NAMALWA (cell line): ENCODE measurements around the gene ZMYND11.
"Not testable (repeated sequence)": the region's sequence is repeated elsewhere in the genome, so short reads cannot be mapped to it uniquely, and the experiment has no call there.

Experiments
- DNase-seq: peaks from one replicate; pipeline ENCODE4 v3.0.0-alpha.2; 2015; ENCODE audit warnings: low spot score

The ZMYND11 gene

DNA sequence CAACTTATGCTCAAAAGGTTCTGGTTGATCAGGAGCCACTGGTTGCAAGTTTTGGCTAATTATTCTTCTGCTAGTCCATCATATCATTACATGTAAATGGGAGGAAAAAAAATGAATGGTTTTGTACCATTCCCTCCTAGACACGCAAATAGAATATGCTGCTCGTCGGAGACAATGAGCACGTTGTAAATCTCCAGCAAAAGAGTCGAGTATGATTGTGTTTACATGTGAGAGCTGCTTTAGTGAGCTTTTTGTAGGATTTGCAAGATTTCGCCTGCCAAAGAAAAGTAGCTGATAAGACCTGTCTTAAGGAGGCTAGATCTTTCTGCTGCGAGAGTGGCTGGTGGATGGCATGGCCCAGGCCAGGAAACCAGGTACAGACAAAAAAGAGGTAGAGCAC is 109.0 kb downstream of the ZMYND11 start:
- DNase-seq: no peak

DNA sequence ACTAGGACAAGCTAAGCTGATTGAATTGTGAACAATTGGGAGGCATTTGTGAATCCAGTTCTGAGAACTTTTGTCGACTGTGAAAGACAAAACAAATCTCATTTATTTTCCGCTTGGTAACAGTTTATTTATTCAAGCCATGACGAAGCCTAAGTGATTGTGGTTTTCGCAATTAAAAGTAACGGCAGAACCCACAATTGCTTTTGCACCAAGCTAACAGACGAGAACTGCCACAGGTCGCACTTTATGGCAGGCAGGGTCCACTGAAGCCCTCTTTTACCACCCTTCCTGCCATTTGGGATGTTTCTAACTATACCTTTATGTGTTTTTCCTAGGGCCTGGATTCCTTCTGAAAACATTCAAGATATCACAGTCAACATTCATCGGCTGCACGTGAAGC is 111.2 kb downstream of the ZMYND11 start:
- no peak for DNase-seq

DNA sequence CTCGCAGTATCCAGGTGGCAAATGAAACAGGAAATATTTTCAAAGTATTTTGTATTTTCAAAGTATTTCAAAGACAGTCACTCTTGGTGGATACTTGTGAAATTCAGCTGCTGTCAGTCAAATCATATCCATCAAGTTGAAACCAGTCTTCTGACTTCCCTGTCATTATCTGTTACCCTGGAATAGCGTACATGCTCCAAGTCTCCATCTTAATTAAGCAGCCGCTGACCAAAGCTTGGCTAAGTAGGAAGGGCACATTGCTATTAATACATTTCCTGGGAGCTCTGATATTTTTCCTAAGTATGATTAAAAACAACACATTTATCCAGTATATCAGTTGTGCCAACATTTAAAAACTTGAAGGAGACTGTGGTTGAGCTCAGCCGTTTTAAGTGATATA is 112.2 kb downstream of the ZMYND11 start:
- no peak for DNase-seq

DNA sequence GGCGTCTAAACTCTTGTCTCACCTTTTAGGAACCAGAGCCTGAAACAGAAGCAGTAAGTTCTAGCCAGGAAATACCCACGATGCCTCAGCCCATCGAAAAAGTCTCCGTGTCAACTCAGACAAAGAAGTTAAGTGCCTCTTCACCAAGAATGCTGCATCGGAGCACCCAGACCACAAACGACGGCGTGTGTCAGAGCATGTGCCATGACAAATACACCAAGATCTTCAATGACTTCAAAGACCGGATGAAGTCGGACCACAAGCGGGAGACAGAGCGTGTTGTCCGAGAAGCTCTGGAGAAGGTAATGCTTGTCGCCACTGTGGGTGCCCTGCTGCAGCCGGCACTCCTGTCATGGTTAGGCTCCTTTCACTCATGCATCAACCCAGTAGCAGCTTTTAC is 113.1 kb downstream of the ZMYND11 start:
- DNase-seq: no peak

DNA sequence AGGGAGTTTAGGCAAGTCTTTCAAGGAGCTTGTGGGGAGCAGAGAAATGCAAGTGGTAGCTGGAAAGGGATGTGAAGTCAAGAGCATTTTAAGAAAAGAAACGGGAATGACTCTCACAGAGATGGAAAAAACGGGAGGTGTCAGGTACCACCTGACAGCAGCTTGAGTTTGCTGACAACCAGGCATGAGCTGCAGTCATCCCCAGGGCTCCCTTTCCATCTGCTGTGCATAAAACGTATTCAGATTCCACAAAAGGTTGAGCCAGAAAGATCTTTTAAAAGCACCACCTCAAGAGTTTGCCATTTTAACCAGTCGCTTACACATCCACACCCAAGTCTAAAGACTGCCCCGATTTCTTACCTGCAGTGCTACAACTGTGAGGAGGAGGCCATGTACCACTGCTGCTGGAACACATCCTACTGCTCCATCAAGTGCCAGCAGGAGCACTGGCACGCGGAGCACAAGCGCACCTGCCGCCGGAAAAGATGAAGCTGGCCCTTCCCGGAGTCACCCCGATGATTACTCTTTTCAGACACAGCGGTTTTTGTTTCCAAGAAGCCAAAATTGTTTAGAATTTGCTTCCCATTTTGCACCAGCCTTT is 116.8 kb downstream of the ZMYND11 start:
- no peak for DNase-seq

DNA sequence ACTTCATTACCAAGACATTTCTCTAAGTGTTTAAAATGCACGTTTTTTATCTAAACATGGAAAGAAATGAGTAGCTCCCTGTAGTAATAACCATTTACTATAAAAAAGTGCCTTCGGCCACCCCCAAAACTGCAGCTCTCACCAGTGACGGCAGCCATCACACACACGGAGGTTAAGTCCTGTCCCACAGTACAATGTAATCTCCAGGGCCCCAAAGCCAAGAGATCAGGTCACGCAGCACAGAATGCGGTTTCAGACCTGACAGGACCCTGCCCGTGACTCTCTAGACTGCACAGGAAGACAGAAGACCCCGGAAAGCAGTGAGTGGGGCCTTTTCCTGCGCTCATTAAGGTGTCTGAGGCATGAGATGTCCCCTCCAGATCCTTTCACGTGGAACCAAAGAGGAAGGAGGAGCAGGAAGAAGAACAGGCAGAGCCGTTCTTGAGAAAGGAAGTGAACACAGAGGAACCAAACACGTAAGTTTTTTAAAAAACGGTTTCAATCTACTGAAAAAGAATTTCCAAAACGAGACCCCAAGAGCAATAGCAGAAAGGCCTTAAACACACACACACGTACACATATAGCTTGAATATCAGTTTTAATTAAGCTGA is 125.7 kb downstream of the ZMYND11 start:
- DNase-seq: no peak

DNA sequence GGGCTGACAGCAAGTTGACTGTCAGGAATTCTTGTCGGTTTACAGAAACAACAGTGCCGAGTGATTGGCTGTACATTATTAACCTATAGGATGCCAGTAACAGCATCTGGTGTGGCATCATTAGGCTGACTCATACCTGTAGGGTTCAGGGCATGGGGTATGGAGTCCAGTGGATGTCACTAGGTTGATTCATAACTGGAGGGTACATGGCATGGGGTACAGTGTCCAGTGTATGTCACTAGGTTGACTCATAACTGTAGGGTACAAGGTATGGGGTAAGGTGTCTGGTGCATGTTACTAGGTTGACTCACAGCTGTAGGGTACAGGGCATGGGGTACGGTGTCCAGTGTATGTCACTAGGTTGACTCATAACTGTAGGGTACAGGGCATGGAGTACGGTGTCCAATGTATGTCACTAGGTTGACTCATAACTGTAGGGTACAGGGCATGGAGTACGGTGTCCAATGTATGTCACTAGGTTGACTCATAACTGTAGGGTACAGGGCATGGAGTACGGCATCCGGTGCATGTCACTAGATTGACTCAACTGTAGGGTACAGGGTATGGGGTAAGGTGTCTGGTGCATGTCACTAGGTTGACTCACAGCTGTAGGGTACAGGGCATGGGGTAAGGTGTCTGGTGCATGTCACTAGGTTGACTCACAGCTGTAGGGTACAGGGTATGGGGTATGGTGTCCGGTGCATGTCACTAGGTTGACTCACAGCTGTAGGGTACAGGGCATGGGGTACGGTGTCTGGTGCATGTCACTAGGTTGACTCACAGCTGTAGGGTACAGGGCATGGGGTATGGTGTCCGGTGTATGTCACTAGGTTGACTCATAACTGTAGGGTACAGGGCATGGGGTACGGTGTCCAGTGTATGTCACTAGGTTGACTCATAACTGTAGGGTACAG is 129.2 kb downstream of the ZMYND11 start:
- not testable (repeated sequence) for DNase-seq

DNA sequence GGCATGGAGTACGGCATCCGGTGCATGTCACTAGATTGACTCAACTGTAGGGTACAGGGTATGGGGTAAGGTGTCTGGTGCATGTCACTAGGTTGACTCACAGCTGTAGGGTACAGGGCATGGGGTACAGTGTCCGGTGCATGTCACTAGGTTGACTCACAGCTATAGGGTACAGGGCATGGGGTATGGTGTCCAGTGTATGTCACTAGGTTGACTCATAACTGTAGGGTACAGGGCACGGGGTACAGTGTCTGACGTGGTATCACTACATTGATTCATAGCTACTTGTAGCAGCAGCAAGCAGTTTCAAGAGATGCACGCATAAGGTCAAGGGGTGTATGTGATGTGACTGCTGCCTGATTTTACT is 129.8 kb downstream of the ZMYND11 start:
- DNase-seq: not testable (repeated sequence)

DNA sequence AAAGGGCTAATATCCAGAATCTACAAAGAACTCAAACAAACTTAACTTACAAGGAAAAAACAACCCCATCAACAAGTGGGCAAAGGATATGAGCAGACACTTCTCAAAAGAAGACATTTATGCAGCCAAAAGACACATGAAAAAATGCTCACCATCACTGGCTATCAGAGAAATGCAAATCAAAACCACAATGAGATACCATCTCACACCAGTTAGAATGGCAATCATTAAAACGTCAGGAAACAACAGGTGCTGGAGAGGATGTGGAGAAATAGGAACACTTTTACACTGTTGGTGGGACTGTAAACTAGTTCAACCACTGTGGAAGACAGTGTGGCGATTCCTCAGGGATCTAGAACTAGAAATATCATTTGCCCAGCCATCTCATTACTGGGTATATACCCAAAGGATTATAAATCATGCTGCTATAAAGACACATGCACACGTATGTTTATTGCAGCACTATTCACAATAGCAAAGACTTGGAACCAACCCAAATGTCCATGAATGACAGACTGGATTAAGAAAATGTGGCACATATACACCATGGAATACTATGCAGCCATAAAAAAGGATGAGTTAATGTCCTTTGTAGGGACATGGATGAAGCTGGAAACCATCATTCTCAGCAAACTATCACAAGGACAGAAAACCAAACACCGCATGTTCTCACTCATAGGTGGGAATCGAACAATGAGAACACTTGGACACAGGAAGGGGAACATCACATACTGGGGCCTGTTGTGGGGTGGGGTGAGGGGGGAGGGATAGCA is 130.7 kb downstream of the ZMYND11 start:
- not testable (repeated sequence) for DNase-seq

DNA sequence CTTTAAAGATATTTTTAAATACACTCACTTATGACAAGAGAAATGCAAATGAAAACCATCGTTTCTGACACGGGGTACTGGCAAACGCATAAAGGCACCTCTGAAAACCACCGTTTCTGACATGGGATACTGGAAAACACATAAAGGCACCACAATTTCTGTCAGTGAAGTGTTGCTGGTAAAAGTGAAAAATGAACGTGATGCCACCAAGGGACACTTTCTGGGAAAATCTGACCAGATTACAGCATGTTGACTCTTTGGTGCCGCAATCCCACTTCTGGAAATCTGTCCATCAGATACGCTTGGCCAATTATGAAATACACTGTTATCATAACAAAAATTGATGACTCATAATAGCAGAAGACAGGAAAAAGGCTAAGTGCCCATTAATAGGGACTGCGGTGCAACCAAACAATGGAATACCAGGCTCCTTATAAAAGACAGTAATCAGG is 131.7 kb downstream of the ZMYND11 start:
- DNase-seq: no peak

DNA sequence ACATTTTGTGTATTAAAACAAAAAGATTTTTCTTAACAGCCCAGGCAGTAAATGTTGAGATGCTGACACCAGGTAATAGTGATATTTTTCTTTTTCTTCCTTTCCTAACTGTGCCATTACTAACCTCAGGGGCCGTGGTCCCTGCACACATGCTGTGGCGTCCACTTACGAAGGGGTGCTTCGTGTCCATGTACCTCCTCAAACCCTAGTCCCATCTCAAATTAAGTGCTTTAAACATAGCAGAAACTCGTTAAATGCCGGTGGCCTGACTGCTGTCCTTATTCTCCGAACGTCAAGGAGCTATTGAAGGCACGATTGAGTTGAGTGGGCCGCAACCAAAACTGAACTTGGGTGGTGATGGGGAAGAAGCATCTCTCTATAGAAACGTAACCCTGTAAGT is 132.4 kb downstream of the ZMYND11 start:
- no peak for DNase-seq

DNA sequence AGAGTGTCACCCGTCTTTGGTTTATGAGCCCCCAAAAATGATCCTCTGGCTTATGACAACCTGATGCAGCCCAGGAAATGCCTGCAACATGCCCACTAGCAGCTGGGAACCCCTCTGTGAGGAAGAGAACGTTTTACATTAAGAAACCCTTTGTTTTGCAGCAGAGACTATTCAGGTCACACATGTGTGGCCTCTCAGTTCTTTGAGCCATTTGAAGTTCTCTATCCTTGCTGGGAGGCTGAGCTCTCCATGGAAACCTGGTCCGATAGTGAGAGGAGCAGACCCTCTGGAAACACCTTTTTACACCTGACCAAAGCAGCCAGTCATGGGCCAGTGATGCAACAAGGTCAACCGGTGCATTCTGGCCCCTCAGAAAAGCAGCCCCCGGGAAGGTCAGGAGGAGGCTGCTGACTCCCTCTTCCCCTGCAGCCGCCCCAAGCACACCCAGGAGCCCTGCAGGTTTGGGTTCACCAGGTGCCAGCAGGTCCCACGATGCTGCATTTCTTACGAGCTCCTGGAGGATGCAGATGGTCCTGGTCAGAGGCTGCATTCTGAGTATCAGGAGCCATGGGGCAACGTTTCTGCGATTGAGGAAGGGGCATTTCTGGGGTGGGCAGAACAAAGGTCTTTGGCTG is 134.3 kb downstream of the ZMYND11 start:
- DNase-seq: no peak

DNA sequence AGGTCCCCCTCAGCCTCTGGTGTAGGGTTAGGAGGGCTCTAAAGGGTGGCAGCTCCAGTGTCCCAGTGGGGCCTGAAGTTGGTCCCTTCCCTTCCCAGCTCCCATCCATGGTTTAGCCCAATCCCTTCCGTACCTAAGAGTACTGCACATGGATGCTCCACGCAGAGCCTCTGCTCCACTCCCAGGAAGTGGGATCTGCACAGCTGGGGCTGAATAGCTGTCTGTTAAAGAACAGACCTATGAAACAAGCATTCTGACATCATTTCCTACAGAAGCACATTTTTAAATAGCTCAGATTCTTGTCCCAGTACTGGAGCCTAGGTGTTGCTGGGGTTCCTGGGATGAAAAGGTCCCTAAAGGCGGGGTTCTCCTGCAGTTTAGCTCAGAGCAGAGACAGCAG is 135.9 kb downstream of the ZMYND11 start:
- DNase-seq: no peak

DNA sequence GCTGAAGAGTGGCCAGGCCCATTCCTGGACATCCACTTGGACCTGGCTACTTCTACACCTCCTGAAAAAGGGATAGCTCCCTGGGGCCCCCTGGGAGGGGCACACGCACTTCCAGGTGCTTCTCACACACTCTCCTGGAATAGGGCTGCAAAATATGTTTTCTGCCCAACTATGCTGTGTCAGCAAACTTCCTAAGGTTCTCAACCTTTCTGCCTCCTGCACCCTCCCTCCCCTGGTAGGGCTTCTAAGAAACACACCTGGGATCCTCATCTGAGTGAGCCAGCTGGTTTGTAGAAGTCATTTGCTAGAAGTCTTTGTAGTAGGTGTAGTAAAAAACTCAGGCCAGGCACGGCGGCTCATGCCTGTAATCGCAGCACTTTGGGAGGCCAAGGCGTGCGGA is 136.5 kb downstream of the ZMYND11 start:
- no peak for DNase-seq

DNA sequence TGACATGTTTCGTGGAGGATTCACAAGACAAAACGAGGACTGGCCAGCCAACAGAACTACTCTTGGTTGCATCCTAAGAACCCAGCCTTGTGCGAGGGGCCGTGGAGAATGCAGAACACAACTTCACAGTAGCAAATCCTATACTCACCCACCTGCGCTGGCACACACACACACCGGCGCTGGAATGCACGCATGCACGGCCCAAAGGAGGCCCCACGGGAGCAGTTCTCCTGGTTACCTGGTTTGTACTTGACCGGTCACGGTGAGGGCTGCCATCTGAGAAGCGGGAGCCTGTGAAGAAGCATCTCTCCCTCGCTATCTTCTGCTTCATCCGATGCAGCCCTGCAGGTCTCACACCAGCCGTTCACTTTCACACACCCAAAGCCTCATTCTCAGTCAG is 137.8 kb downstream of the ZMYND11 start:
- DNase-seq: no peak

DNA sequence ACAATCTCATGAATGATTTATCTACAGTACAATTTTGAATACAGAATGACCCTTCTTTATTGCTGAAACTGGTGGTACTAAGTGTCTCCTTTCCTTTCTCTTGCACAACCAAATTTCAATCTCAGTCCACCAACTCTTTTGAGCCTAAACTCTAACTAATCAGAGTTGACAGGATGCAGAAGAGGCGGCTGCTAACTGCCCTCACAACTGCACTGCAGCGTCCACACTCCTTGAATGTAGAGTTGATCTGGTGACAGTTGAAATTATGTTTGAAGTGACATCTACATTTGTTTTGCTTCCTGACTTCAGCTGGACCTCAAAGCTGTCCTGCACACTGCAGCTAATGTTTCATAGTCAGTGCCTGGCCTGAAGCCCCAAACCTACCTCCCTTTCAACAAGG is 139.6 kb downstream of the ZMYND11 start:
- DNase-seq: no peak

DNA sequence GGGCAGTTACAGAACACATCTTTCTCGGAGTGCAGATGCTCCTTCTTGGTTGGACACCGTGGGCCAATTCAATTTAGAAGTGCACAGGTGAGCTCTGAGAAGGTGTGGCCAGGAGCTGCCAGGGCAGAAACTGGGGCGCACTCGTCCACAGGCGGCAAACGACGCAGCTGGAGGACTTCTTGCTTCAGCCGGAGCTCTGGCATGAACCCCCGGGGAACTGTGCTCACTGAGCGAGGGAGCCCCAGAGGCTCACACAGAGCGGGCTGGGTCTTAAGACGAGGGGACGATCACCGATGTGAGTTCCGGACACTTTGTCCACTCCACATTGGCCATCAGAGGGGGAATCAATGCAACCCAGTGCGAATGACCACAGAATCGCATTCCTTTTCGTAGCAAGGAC is 140.4 kb downstream of the ZMYND11 start:
- no peak for DNase-seq

DNA sequence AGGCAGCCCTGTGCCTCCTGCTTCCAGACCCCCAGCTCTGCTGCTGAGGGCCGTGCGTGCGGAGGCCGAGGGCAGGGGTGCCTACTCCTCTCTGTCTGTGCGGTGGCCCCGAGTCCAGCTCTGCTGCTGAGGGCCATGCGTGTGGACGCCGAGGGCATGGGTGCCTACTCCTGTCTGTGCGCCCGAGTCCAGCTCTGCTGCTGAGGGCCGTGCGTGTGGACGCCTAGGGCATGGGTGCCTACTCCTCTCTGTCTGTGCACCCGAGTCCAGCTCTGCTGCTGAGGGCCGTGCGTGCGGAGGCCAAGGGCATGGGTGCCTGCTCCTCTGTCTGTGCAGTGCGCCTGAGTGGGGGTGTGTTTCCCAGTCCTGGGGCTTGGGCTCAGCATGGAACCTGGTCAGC is 142.7 kb downstream of the ZMYND11 start:
- DNase-seq: no peak

DNA sequence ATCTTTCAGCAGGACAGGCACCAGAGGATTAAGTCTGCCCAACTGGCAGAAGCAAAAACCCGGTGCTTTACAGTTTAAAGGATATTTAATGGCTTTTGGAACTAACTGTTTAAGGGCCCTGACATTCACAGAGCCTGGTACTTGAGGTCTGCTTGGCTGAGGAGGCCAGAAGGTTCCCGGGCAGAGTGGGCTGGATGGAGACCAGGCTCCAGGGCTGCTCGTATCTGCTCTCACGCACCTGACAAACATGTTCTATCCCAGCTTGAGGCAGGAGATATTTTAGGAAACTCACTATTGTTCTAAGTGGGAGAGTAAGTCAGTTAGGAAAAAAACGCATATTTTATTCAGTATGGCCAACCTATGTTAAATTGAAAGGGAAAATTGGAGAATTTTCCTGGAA is 143.5 kb downstream of the ZMYND11 start:
- no peak for DNase-seq

DNA sequence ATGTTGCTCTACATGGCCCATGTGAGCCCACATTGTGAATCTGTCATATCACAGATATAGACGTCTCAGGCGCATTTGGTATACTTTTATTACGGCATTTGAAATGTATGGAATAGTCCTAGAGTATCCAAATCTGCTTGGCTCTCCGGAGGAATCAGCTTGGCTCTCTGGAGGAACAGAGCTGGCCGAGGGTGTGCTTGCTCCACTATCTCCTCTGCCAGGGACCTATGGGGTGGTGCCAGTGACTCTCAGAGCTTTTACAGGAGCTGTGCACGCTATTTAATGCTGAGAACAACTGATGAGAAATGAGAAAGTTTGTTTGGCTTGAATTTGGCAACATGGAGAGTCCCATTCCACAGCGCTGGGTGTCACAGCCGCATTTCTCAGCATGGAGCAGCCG is 144.0 kb downstream of the ZMYND11 start:
- no peak for DNase-seq

DNA sequence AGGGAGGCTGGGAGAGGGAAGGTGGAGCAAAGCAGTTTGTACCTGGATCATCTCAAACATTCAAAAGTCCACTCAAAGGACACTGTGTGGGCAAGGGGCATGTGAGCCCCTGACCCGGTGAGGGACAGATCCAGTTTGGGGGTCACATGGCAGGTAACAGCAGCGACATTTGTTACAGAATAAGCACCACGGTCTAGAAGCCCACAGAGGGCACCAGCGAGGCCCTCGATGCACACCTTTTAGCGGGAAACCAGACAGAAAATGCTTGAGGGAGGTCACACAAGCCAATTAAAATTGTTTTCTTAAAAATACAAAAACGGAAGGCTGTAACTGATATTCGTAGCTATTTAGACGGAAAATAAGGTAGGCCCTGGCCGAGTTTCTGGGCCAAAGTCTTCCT is 144.4 kb downstream of the ZMYND11 start:
- no peak for DNase-seq
